Fibroblast of lung (primary cell): Measurements from ENCODE around the gene C12orf43. TPM values are rescaled to one million over a fixed set of nuclear protein-coding genes. Genes with fewer than 3 reads are reported as not detected.

Experiments
- DNase-seq, 2 donors: peaks; one replicate each; pipeline versions ENCODE4 v3.0.0 to v3.0.0-alpha.2; 2010; ENCODE audit warnings: low read depth in 2 of 2
- H2AFZ ChIP-seq: 2 replicates; pipeline ENCODE4 v1.5.1; 2012; ENCODE audit warnings: low read length, control low read depth, inconsistent platforms
- H3K27ac ChIP-seq: 2 replicates; pipeline ENCODE4 v1.5.1; 2011; ENCODE audit warnings: low read length, control low read depth; ENCODE audit not compliant: insufficient read depth
- H3K27me3 ChIP-seq: 2 replicates; pipeline ENCODE4 v1.5.1; 2011; ENCODE audit warnings: mild to moderate bottlenecking, low read length; ENCODE audit not compliant: control insufficient read depth, insufficient read depth
- H3K36me3 ChIP-seq: 2 replicates; pipeline ENCODE4 v1.5.1; 2011; ENCODE audit warnings: low read length; ENCODE audit not compliant: control insufficient read depth, insufficient read depth
- H3K4me1 ChIP-seq: 2 replicates; pipeline ENCODE4 v1.5.1; 2011; ENCODE audit warnings: low read length; ENCODE audit not compliant: control insufficient read depth, insufficient read depth; ENCODE audit errors: extremely low read depth
- H3K4me2 ChIP-seq: 2 replicates; pipeline ENCODE4 v1.5.1; 2011; ENCODE audit warnings: low read length, control low read depth; ENCODE audit not compliant: insufficient read depth; ENCODE audit errors: extremely low read depth
- H3K4me3 ChIP-seq, 4 experiments: fragments of 200-600 bp in 1 of 4; sonication (generic) in 1 of 4; replicated peaks in 1 of 4; 2 replicates each; pipeline ENCODE4 v1.5.1; 2011 to 2016; ENCODE audit warnings: low read length in 4 of 4, low read depth in 3 of 4, mild to moderate bottlenecking in 3 of 4, control low read depth in 2 of 4, inconsistent platforms in 1 of 4, mixed read lengths in 1 of 4; ENCODE audit not compliant: insufficient read depth in 1 of 4; ENCODE audit errors: control extremely low read depth in 1 of 4
- H3K79me2 ChIP-seq: 2 replicates; pipeline ENCODE4 v1.5.1; 2012; ENCODE audit warnings: mild to moderate bottlenecking, low read length, inconsistent platforms; ENCODE audit not compliant: control insufficient read depth, insufficient read depth
- H3K9ac ChIP-seq: 2 replicates; pipeline ENCODE4 v1.5.1; 2011; ENCODE audit warnings: mild to moderate bottlenecking, low read length, control low read depth; ENCODE audit not compliant: insufficient read depth
- H3K9me3 ChIP-seq: 2 replicates; pipeline ENCODE4 v1.5.1; 2012; ENCODE audit warnings: low read depth, low read length; ENCODE audit not compliant: control insufficient read depth, insufficient read depth
- H4K20me1 ChIP-seq: 2 replicates; pipeline ENCODE4 v1.5.1; 2011; ENCODE audit warnings: low read length; ENCODE audit not compliant: control insufficient read depth, insufficient read depth; ENCODE audit errors: extremely low read depth
- EZH2 ChIP-seq: IDR thresholded peaks from 2 replicates; pipeline ENCODE4 v1.5.1; 2012; ENCODE audit warnings: low read length, control low read depth, mild to moderate bottlenecking; ENCODE audit errors: missing control alignments
- polyA plus RNA-seq, 2 donors: library from polyadenylated mRNA; depleted of rRNA in 1 of 2; stranded (reverse) in 1 of 2; unstranded in 1 of 2; fragments of >200 nt; gene quantifications; 2 replicates each; pipeline ENCODE4 v1.2.1, GENCODE V29; 2011 to 2012; ENCODE audit warnings: missing spikeins in 1 of 2
- total RNA-seq: library from RNA; depleted of rRNA; stranded (reverse); fragments of >200 nt; gene quantifications from 2 replicates; pipeline ENCODE4 v1.2.1, GENCODE V29; 2014
- TF ChIP-seq, protein P1 (sequence below), 2 donors: IDR thresholded peaks in 1 of 2; conservative IDR thresholded peaks in 1 of 2; 1 replicate in 1 of 2; 2 replicates in 1 of 2; pipeline ENCODE4 v1.5.1; 2011 to 2012; ENCODE audit warnings: low read length in 2 of 2, control low read depth in 1 of 2, inconsistent platforms in 1 of 2, low read depth in 1 of 2, mild to moderate bottlenecking in 1 of 2

C12orf43 gene
- total and polyA plus RNA-seq, 2 donors (not counting 1 experiment from before 2014, with no cell fraction given) = 11.4 to 14.7 TPM

- H3K27me3 ChIP-seq = peaks cover 2% of the 10 kb centered on the region
- H3K79me2 ChIP-seq = no peaks in the 10 kb centered on the region
- DNase-seq = no peak
- no peak overlapping the region for H3K9ac ChIP-seq
- H3K9me3 ChIP-seq = no peaks in the 10 kb centered on the region
- H3K4me3 ChIP-seq = no peak overlapping the region
- TF ChIP-seq, protein P1, sequence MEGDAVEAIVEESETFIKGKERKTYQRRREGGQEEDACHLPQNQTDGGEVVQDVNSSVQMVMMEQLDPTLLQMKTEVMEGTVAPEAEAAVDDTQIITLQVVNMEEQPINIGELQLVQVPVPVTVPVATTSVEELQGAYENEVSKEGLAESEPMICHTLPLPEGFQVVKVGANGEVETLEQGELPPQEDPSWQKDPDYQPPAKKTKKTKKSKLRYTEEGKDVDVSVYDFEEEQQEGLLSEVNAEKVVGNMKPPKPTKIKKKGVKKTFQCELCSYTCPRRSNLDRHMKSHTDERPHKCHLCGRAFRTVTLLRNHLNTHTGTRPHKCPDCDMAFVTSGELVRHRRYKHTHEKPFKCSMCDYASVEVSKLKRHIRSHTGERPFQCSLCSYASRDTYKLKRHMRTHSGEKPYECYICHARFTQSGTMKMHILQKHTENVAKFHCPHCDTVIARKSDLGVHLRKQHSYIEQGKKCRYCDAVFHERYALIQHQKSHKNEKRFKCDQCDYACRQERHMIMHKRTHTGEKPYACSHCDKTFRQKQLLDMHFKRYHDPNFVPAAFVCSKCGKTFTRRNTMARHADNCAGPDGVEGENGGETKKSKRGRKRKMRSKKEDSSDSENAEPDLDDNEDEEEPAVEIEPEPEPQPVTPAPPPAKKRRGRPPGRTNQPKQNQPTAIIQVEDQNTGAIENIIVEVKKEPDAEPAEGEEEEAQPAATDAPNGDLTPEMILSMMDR (conservative IDR thresholded peaks at IDR 0.05 in 1 of 2, IDR thresholded peaks at IDR 0.05 in 1 of 2; ENCODE audit: low read depth in 1 of 2, low read length in 2 of 2) = no peak
- TF ChIP-seq EZH2 = no peak
- H3K4me2 ChIP-seq = no peak overlapping the region
- H3K36me3 ChIP-seq = no peaks in the 10 kb centered on the region
- no peaks in the 10 kb centered on the region for H4K20me1 ChIP-seq
- H2AFZ ChIP-seq = no peak overlapping the region
- H3K4me1 ChIP-seq = no peaks in the 10 kb centered on the region
- H3K27ac ChIP-seq = no peak overlapping the region
Measured at GRCh38 chr12:120950807-120951206, 65.5 kb downstream of the C12orf43 start.

Other genes starting within 250 kb of the C12orf43 start
- gene SPPL3, start 112.1 kb downstream of the C12orf43 start, total RNA-seq = 5.1 and 7.1 TPM in 2 replicates
- gene SPPL3, start 112.1 kb downstream of the C12orf43 start, polyA plus RNA-seq = 41.4 and 42.6 TPM in 2 replicates
- gene HNF1A, start 37.9 kb downstream of the C12orf43 start, total RNA-seq = not detected in 2 replicates
- gene HNF1A, start 37.9 kb downstream of the C12orf43 start, polyA plus RNA-seq = not detected in 2 replicates
- gene OASL, start 22.8 kb upstream of the C12orf43 start, total RNA-seq = 0.51 and 1.2 TPM in 2 replicates
- 0.07 and 0.14 TPM in 2 replicates for gene OASL, start 22.8 kb upstream of the C12orf43 start, polyA plus RNA-seq
- 16.7 and 17.2 TPM in 2 replicates for gene P2RX7, start 116.4 kb upstream of the C12orf43 start, total RNA-seq
- gene P2RX7, start 116.4 kb upstream of the C12orf43 start, polyA plus RNA-seq = 1.9 and 2.7 TPM in 2 replicates
- gene P2RX4, start 193.6 kb upstream of the C12orf43 start, total RNA-seq = 27.7 and 59.8 TPM in 2 replicates
- 27.2 and 39.0 TPM in 2 replicates for gene P2RX4, start 193.6 kb upstream of the C12orf43 start, polyA plus RNA-seq